HL-60 (cell line): ENCODE results near the gene MYBPC2.

ENCODE experiments used
- GABPA ChIP-seq: IDR thresholded peaks from 2 replicates; pipeline ENCODE4 v1.6.1; 2012; ENCODE audit warnings: low read depth
- POLR2AphosphoS5 ChIP-seq: IDR thresholded peaks from 2 replicates; pipeline ENCODE4 v1.6.1; 2012; ENCODE audit warnings: low read depth
- TF ChIP-seq, protein P1 (sequence below): IDR thresholded peaks from one replicate; pipeline ENCODE4 v1.5.1; 2011; ENCODE audit warnings: low read length, control low read depth, inconsistent platforms; ENCODE audit not compliant: insufficient read depth
- TF ChIP-seq, protein P2 (sequence below): IDR thresholded peaks from 2 replicates; pipeline ENCODE4 v1.6.1; 2012; ENCODE audit warnings: low read depth; ENCODE audit not compliant: insufficient replicate concordance

DNA sequence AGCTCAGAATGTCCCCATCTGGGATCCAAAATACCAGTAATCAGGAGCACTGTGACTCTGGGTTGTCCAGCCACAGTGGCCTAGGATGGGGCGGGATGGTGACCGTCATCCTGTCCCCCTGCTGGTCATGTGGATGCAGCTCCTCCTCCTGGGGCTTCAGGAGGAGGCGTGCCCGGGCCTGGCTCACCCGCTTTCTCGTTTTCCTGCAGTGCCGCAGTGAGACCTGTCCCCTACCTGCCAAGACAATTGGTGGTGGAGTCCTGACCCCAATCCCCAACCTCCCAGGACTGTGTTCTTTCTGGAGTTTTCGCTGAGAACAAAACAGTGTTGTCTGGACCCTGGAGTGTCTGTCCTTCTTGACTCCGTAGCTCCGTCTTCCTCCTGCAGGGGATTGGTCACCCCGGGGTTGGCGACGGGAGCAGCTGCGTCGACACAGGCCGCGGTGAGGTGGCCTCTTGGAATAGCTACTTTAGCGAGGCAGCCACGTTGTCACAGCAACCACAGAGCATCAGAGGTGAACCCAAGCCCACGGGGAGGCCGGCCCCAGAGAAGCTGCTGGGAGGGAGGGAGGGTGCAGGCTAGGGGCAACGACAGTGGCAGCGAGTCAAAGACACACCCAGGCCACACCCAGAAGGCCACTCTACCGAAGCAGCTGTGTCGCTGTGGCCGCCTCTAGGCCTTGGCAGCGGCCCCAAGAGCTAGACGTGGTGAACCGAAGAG is 33.5 kb downstream of the MYBPC2 start:
- TF ChIP-seq, protein P1, sequence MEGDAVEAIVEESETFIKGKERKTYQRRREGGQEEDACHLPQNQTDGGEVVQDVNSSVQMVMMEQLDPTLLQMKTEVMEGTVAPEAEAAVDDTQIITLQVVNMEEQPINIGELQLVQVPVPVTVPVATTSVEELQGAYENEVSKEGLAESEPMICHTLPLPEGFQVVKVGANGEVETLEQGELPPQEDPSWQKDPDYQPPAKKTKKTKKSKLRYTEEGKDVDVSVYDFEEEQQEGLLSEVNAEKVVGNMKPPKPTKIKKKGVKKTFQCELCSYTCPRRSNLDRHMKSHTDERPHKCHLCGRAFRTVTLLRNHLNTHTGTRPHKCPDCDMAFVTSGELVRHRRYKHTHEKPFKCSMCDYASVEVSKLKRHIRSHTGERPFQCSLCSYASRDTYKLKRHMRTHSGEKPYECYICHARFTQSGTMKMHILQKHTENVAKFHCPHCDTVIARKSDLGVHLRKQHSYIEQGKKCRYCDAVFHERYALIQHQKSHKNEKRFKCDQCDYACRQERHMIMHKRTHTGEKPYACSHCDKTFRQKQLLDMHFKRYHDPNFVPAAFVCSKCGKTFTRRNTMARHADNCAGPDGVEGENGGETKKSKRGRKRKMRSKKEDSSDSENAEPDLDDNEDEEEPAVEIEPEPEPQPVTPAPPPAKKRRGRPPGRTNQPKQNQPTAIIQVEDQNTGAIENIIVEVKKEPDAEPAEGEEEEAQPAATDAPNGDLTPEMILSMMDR = no peak
- TF ChIP-seq, protein P2, sequence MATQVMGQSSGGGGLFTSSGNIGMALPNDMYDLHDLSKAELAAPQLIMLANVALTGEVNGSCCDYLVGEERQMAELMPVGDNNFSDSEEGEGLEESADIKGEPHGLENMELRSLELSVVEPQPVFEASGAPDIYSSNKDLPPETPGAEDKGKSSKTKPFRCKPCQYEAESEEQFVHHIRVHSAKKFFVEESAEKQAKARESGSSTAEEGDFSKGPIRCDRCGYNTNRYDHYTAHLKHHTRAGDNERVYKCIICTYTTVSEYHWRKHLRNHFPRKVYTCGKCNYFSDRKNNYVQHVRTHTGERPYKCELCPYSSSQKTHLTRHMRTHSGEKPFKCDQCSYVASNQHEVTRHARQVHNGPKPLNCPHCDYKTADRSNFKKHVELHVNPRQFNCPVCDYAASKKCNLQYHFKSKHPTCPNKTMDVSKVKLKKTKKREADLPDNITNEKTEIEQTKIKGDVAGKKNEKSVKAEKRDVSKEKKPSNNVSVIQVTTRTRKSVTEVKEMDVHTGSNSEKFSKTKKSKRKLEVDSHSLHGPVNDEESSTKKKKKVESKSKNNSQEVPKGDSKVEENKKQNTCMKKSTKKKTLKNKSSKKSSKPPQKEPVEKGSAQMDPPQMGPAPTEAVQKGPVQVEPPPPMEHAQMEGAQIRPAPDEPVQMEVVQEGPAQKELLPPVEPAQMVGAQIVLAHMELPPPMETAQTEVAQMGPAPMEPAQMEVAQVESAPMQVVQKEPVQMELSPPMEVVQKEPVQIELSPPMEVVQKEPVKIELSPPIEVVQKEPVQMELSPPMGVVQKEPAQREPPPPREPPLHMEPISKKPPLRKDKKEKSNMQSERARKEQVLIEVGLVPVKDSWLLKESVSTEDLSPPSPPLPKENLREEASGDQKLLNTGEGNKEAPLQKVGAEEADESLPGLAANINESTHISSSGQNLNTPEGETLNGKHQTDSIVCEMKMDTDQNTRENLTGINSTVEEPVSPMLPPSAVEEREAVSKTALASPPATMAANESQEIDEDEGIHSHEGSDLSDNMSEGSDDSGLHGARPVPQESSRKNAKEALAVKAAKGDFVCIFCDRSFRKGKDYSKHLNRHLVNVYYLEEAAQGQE = no peak
- TF ChIP-seq POLR2AphosphoS5 = no peak
- TF ChIP-seq GABPA = no peak
